Left ventricle myocardium superior (tissue), 1 donor: ENCODE results near the gene PLCL1. TPM values are rescaled to one million over a fixed set of nuclear protein-coding genes. Genes with fewer than 3 reads are reported as not detected.

Source experiments
- ATAC-seq: fragments of 200-7000 bp; cut with Tn5 transposase; one replicate; pipeline ENCODE4 v1.9.1; 2020; ENCODE audit warnings: mild to moderate bottlenecking, moderate library complexity
- DNase-seq: peaks from one replicate; pipeline ENCODE4 v3.0.0-alpha.2; 2020
- intact Hi-C: fragments of 100-400 bp; cut with micrococcal nuclease; formaldehyde crosslinking; loops from one replicate; pipeline ENCODE4 v1.11.0; 2022
- total RNA-seq: library from RNA; stranded (reverse); fragmentation: NEBNext Ultra II Directional; extraction: Animal tissue kit (Norgen Biotek cat#: 25700); gene quantifications from one replicate; pipeline ENCODE4 v1.2.1, GENCODE V29; 2021
- donor health status: DM: no; HTN: yes; CAD: no; lungs with severe emphysema.

The PLCL1 gene
- total RNA-seq, 1 donor from 2014 or later, result 100 TPM

DNA sequence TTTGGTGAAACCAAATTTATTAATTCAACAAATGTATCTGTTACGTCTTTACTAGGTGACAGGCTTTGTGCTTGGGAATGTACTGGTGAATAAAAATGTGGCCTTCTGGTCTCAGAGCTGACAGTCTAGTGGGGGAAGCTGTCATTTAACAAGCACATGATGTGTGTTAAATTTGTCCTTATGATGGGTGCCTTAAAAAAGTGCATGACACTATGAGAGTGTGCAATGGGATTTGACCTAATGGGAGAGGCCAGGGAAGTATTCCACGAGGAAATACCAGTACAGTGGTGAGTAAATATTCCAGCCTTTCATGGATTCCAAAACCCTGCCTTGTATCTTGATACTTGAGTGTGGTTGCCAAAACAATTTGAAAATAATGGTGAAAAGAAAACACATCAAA lies 308.9 kb downstream of the PLCL1 start:
- DNase-seq, result no peak
- intact Hi-C loops, result no loop called here
- peak; percentile 85 for ATAC-seq

DNA sequence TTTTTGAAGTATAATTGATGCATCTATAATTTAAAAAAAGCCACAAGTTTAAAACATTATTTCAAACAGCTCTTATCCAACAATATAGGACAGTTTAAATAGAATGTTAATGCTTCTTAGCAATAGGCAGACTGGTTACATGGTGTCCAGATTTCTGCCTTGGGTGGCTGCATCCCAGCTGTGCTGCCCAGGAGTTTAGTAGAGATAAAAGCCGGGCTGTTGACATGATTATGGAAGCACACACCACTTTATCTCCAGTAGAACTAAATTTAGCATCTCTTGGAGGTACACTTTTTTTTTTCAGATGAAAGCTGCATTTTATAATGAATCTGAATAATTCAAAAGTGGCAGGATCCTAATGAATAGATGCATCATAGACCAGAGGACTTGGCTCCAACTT lies 309.7 kb downstream of the PLCL1 start:
- peak; percentile 44 for DNase-seq
- intact Hi-C loops, result no loop called here
- peak; percentile 89 for ATAC-seq

DNA sequence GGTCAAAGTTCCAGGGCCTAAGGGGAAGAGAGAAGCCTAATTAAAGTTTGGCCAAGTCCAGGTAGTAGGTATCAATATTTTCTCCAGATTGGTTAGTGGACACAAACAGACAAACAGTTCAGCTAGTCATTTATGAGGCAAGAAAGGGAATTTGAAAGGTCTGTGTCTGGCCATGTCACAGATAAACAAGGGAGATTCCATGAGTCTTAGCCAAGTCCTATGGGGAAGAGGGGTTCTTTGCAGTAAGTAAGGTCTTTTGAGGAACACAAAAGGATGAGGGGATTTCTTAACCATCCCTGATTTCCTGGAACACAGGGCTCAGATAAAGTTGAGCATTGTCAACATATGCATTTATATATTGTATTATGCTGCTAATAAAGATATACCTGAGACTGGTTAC lies 310.8 kb downstream of the PLCL1 start:
- intact Hi-C loops, result no loop called here
- DNase-seq (no peak), ATAC-seq (no peak)

DNA sequence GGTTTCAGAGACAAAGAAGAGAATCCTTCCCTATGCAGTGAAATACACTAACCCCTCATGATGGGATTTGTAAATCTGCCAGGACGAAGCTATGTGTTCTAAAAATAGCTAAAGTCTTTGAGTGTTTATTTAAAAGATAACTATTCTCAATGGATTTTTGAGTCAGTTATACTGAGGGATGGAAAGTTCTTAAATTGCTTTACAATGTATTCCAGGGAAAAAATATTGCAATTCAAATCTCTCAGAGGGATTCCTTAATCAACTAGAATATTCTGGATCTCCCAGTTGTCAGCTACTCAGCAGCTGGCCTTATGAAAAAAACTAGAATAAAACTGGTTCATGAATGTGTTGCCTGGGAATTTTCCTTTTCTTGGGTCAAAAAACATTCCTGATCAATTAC lies 312.4 kb downstream of the PLCL1 start:
- intact Hi-C loops, result no loop called here
- DNase-seq (no peak), ATAC-seq (peak; percentile 31)

DNA sequence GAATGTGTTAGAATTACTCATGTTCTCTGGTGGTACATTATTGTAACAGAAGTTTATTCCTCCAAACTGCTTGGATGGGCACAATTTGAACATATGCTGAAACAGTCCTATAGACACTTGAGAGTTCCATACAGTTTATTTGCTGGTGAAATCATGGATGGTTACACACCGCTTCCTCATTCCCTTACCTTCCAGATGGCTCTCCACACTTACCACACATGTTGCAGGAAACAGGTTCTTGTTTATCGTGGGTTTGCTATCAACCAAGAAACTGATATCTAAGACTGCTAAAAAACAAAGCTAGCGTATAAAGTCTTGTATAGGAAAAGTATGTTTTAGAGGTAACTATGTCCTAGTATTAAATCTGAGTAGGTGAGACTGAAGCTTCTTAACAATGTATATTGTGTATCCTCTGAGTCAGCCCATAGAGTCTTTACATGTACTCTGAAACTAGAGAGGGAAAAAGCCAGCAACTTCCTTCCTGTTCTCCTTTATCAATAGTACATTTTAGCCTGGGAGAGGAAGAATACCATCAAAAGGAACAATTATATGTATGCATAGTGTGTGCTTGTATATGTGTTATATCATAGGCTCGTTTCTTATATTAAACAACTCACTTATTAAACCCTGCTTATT lies 313.1 kb downstream of the PLCL1 start:
- ATAC-seq (no peak), DNase-seq (no peak)
- intact Hi-C loops, result no loop called here

DNA sequence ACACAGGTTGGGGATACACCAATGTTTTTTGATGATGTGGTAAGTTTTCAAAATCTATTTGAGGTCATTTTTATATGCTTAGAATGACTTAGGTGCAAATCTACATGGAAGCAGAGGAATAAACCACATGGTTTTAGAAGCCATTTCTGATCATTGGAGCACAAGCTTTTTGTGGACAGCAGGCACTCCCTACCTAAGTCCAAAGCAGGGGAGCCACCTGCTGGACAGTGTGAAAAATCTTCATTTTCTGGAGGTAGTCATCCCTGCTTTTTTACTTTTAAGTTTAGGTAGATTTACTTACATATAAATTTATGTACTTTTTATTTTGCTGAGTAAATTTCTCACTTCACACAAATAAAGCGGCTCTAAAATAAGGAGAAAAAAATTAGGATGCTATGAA lies 323.2 kb downstream of the PLCL1 start:
- ATAC-seq (peak; percentile 80), DNase-seq (no peak)
- intact Hi-C loops, result loop anchor here (2.0 kb wide), 1 partner anchor 325 kb away; no protein-coding TSS in a partner anchor

DNA sequence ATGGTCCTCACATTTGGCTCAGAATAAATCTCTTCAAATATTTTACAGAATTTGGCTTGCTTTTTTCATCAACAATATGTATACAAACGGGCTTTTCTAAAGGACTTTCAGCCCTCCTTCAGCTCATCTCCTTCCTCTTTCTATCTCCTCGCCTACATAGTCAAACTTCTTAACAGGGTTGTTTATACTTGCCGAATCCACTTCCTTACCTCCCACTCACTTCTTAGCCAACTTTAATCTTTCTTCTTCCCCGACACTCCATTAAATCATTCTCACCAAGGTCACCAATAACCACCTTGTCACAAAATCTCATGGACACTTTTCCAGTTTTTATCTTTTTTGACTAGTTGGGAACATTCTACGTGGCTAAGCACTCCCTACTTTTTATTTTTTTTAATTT lies 325.2 kb downstream of the PLCL1 start:
- no peak for ATAC-seq
- intact Hi-C loops, result no loop called here
- no peak for DNase-seq

DNA sequence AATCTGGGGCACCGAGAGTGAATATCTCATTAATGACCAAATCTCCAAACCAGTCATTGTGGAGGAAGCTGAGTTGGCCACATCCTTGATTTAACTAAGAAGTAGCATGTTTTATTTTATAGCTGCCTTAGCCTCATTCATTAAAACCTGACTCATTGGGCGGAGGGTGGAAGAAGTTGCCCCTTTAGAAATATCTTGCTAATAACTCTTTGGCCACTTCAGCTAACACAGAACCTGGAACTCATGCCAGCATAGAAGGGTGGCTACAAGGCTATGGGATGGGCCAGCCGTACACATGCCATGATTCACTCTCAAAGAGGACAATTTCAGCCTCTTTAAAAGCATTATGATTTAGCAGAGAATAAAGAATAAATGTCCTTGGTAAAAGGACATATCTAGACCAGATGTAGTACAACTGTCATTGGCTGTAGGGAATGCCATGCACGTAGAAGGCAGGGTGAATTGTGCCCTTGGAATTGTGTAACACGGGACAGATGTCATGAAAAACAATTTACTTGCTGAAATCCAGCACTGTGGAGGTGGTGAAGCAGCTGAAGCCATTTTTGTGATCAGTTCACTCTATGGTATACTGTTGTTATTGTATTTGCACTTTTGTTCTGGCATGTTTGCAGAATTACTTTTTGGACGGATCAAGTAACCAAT lies 330.0 kb downstream of the PLCL1 start:
- DNase-seq, result no peak
- intact Hi-C loops, result no loop called here
- ATAC-seq, result peak; percentile 59

DNA sequence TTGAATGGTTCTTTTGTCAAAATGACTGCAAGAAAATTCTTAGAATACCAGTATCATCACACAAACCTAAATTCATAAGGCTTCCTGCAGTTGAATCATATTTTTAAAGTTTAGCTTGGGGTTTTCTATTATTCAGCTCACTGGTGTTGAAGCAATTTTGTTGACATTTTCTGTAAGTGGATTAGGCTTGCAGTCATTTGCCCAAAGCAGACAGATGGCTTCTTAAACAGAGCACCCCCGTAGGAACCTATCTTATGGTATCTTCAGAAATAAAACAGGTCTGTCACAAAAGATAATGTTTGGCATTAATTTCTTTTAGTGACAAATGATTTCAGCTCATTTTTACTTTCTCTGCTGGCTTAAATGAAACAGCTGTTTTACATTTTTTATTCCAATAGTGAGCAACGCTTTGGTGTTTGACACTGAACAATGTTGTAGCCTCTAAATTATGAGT lies 331.1 kb downstream of the PLCL1 start:
- no peak for ATAC-seq
- intact Hi-C loops, result no loop called here

DNA sequence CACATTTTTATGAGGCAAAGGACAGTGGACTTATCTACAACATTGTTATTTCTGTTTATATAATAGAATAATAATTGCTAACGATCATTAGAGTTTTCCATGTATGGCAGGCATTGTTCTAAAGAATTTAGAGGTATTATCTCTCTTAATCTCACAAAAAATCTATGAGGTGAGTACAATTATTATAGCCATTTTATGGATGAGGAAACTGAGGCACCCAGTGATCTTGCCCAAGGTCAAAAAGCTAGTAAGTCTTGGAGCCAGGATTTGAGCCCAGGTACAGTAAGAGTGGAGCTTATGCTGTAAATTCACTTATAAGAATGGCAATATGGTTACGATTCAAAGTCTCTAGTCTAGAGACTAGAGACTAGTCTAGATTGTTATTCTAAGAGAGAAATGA lies 331.7 kb downstream of the PLCL1 start:
- ATAC-seq, result no peak
- intact Hi-C loops, result no loop called here

More for the DNA sequence above, 331.1 kb downstream of the PLCL1 start:
- no peak for DNase-seq

DNA sequence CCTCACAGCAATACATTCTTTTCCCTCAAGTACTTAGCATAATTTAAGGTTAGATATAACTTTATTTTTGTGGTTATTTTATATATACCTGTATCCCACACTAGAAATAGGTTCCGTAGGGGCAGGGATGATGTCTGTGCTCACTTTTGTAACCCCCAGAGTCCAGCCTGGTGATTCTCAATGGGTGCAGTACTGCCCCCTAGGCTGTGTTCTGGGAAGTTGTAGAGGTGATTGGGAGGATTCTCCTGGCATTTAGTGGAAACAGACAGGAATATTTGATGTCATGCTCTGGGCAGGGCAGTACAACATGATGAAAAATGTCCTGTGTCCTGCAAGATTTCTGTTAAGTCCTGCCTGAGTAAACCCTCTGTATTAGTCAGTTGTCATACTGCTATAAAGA lies 333.3 kb downstream of the PLCL1 start:
- no peak for ATAC-seq
- DNase-seq, result no peak
- intact Hi-C loops, result no loop called here

More for the DNA sequence above, 331.7 kb downstream of the PLCL1 start:
- DNase-seq, result no peak

DNA sequence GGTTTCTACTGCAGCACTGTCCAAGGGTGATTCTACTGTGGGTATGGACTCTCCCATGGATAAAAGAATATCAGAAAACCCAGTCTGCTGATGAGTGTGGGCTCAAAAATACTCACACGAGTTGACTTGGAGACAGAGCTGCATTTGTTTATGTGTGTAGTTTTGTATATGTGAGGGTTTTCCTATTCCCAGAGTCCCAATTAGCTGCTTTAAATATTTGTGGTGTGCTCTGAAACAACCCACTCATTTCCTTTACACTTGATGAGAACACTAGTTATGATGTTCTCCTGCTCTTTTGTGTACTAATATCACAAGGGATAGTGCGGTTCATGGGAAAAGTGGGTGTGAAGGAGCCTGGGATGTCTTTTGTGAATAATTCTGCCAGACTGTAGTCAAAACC lies 337.3 kb downstream of the PLCL1 start:
- intact Hi-C loops, result no loop called here
- no peak for ATAC-seq
- no peak for DNase-seq

DNA sequence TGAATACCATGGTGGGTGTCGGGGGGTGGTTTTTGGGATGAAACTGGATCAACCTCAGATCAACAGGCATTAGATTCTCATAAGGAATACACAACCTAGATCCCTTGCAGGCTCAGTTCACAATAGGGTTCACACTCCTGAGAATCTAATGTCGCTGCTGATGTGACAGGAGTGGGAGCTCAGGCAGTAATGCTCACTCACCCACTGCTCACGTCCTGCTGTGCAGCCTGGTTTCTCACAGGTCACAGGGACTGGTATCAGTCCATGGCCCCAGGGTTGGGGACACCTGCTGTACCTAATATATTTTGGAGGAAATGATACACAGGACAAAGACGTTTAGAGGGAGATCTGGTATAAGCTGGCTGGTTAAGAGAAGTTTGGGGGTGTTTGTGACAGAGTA lies 338.8 kb downstream of the PLCL1 start:
- DNase-seq (no peak), ATAC-seq (no peak)
- intact Hi-C loops, result no loop called here

DNA sequence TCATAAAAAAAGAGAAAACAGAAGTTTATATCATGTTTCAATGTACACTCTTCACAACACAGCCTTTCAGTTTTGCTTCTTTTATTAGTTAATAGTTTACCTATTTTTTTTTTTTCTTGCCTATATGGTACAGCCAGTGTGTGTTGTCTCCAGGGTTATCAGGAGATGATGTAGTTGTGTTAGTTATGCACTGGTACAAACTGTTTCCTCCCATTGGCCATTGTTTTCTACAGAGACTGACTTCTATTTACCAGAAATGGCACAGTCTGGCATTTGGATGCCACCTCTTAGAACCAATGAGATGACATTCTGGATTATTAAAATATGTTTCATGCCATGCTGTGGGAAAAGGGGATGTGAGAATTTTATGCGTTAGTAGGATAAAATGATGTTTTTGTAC lies 339.4 kb downstream of the PLCL1 start:
- intact Hi-C loops, result no loop called here
- ATAC-seq (no peak), DNase-seq (no peak)

DNA sequence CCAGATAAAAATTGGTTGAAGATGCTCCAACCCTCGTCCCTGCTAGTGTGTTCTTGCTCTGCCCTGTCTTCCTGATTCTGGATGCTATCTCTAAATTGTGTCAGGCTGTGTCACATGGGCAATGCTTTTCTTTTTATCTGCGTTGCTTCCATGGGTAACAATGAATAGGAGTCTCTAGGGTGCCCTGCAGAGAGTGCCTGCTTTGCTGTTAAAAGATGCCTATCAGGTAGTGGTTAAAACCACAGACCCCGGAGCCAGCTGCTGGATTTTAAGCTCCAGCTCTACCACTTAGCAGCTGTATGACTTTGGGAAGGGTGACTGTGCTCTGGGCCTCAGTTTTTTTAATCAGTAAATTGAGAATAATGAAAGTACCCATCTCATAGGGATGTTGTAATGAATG lies 340.3 kb downstream of the PLCL1 start:
- intact Hi-C loops, result no loop called here
- ATAC-seq (peak; percentile 30), DNase-seq (no peak)

DNA sequence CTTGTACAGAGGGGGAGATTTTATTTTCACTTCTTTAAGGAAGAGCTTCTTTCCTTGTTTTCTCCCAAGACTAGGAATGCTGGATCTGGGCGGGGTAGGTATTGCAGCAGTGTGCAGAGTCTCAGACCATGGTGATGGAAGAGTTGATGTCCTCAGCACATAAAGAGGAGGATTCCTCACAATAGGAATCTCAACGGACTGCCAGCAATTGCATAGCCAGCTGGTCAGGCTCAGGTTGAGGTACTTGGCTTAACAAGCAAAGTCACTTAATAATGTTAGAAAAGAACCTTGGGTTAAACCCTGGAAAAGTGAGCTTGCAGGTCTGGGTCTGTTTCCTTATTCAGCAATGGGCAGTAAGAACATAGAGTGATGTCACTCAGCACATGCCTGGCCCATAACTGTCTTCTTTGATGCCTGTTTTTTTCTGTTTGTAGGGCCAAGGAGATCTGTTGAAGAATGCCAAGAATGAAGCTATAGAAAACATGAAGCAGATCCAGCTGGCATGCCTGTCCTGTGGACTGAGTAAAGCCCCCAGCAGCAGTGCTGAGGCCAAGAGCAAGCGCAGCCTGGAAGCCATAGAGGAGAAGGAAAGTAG lies 342.1 kb downstream of the PLCL1 start:
- DNase-seq (no peak), ATAC-seq (no peak)
- intact Hi-C loops, result no loop called here

DNA sequence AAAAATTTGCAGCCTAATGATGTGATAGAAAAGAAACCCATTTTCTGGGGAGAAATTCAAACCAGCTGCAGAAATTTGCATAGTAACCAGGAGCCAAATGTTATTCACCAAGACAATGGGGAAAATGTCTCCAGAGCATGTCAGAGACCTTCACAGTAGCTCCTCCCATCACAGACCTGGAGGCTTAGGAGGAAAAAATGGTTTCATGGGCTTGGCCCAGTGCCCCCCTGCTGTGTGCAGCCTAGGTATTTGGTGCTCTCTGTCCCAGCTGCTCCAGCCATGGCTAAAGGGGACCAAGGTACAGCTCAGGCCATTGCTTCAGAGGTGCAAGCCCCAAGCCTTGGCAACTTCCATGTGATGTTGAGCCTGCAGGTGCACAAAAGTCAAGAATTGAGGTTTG lies 352.9 kb downstream of the PLCL1 start:
- intact Hi-C loops, result no loop called here
- ATAC-seq (no peak), DNase-seq (no peak)

DNA sequence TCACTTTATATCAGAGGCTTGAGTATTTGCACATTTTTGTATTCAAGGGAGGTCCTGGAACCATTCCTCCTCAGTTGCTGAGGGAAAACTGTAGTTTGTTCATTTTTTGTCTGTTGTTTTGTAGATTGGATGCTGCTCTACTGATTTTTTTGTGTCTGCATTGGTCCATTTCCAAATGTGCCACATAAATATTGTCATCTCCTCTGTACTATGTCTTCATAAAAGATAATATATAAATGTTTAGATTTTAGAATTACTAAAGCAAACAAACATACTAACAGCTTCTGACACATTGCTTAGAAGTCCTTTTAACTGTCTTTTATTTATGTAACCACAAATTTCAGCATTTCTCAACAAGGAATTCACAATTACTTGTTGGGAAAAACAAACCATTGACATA lies 356.8 kb downstream of the PLCL1 start:
- intact Hi-C loops, result no loop called here
- no peak for ATAC-seq
- DNase-seq, result no peak

DNA sequence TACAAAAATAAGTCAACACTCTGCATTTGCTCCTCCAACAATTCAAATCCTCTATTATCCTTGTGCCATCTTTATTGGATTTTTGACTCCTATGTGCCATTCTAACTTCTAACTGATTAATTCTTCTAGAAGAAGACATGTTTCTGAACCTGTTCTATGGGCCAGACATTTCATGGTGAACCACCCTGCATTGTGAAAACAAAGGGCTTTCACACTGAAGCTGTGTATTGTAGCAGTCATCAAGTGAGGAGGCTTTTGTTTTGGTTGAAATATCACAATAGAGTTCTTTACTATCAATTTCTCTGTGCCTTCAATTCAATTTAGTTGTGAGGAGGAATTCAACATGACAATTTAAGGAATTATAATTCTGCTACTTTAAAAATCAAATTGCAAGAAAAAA lies 357.9 kb downstream of the PLCL1 start:
- ATAC-seq, result no peak
- DNase-seq, result no peak
- intact Hi-C loops, result no loop called here

DNA sequence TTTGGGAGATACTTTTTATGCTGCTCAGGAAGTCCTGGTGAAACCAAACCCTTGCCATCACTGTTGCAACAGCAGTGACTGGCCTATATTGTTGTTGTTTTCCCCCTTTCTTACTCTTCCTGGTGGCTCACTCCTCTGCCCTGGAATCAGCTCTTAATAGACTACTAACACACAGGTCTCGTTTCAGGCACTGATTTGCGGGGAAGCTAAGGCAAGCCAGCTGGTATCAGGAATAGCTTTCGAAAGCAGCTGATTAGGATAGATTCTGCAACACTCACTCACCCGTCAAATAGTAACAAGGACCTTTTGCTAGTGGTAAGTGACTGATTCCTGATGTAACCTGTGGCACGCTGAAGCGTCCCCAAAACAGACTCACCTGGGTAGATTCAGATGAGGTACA lies 360.4 kb downstream of the PLCL1 start:
- DNase-seq (no peak), ATAC-seq (peak; percentile 61)
- intact Hi-C loops, result no loop called here

DNA sequence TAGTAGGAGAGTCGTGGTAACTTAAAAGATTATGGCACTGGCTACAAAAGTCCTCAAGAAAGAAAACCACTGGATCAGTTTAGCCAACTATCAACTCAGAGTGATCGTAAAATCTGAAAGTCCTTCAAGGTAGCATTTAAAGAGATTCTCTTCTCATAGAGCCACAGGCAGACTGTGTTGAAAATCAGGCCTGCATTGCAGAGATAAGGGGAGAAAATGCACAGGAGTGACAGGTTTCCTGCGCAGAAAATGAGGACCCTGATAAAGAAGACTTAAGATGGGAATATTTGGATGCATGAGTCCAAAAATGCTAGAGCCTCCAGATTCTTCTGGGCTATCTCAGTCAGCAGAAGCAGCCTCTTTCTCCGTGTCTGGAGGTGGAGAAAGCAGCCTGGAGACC lies 360.9 kb downstream of the PLCL1 start:
- ATAC-seq, result no peak
- no peak for DNase-seq
- intact Hi-C loops, result no loop called here
